Activated T-helper 17 cell treated with anti-CD3 and anti-CD28 coated beads, Interleukin-2, amount 50 U/mL, for 72 hours (primary cell): ENCODE results near the gene LRATD1. TPM values are rescaled to one million over a fixed set of nuclear protein-coding genes. Genes with fewer than 3 reads are reported as not detected.
"Not testable (repeated sequence)": the region's sequence is repeated elsewhere in the genome, so short reads cannot be mapped to it uniquely, and the experiment has no call there.

ENCODE experiments used
- ATAC-seq: fragments of 150-1000 bp; cut with Tn5 transposase; replicated peaks from 2 replicates; pipeline ENCODE4 v1.10.0; 2021; ENCODE audit warnings: mild to moderate bottlenecking, moderate library complexity
- H3K27ac Mint-ChIP-seq: one replicate; pipeline ENCODE4 v1.8.0; 2022; ENCODE audit warnings: mixed read lengths
- H3K27me3 Mint-ChIP-seq: one replicate; pipeline ENCODE4 v1.8.0; 2022; ENCODE audit warnings: mixed read lengths
- H3K36me3 Mint-ChIP-seq: one replicate; pipeline ENCODE4 v1.8.0; 2022; ENCODE audit warnings: low read depth, mild to moderate bottlenecking, mixed read lengths
- H3K4me1 Mint-ChIP-seq: one replicate; pipeline ENCODE4 v1.8.0; 2022; ENCODE audit warnings: mixed read lengths
- H3K4me3 Mint-ChIP-seq: one replicate; pipeline ENCODE4 v1.8.0; 2022; ENCODE audit warnings: mild to moderate bottlenecking, mixed read lengths
- H3K9me3 Mint-ChIP-seq: one replicate; pipeline ENCODE4 v1.8.0; 2022; ENCODE audit warnings: mixed read lengths
- total RNA-seq, 2 donors: library from RNA; stranded (reverse); gene quantifications; one replicate each; pipeline ENCODE4 v1.2.3, GENCODE V29; 2022

Gene LRATD1
- total RNA-seq, 2 donors from 2014 or later = not detected

DNA sequence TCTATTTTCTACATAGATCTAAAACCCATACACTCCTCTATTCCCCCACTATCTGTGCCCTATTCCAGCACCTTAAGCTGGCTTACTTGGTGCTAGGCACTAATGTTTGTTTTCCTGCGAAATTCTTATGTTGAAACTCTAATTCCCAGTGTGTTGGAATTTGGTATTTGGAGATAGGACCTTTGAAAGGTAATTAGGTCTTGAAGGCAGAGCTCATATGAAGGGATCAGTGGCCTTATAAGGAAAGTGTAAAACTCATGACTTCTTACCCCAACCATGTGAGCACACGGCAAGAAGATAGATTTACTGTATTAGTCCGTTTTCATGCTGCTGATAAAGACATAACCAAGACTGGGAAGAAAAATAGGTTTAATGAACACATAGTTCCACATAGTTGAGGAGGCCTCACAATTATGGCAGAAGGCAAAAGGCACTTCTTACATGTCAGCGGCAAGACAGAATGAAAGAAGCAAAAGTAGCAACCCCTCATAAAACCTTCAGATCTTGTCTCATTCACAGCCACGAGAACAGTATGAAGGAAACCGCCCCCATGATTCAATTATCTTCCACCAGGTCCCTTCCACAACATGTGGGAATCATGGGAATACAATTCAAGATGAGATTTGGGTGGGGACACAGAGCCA, 10.5 kb upstream of the LRATD1 start:
- Mint-ChIP-seq H3K4me3 (no peak overlapping the region), H3K36me3 (no peaks in the 10 kb centered on the region), H3K27ac (no peak overlapping the region), H3K4me1 (no peaks in the 10 kb centered on the region), H3K27me3 (peaks cover 4% of the 10 kb centered on the region), H3K9me3 (peaks cover 4% of the 10 kb centered on the region)
- no peak for ATAC-seq

DNA sequence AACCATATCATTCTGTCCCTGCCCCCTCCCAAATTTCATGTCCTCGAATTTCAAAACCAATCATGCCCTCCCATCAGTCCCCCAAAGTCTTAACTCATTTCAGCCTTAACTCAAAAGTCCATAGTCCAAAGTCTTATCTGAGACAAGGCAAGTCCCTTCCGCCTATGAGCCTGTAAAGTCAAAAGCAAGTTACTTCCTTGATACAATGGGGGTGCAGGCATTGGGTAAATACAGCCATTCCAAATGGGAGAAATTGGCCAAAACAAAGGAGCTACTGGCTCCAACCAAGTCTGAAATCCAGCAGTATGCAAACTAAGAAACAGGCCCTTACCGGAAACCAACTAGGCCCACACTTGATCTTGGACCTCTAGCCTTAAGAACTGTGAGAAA, 10.0 kb upstream of the LRATD1 start:
- not testable (repeated sequence) for H3K36me3 Mint-ChIP-seq, ATAC-seq, H3K27ac Mint-ChIP-seq, H3K4me3 Mint-ChIP-seq, H3K27me3 Mint-ChIP-seq, H3K9me3 Mint-ChIP-seq, H3K4me1 Mint-ChIP-seq

DNA sequence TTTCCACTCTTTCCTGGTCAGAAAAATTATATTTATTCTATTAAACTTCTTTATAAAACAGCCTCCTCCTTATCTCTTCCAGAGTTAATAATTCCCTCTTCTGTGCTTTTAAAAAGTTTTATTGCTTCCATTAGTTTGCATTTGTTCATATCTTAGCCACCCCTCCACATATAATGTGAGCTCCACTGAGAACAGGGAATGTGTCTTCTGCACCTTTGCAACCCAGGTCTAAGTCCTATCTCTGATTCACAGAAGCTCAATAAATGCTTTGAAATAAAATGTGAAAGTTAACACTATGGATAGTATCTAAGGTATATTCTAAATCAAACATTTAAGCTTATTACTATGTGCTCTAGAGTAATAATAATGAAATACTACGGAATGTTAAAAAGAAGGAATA, 9.3 kb upstream of the LRATD1 start:
- H3K36me3 Mint-ChIP-seq = no peaks in the 10 kb centered on the region
- no peak overlapping the region for H3K4me3 Mint-ChIP-seq
- ATAC-seq = no peak
- peaks cover 8% of the 10 kb centered on the region for H3K27me3 Mint-ChIP-seq
- no peaks in the 10 kb centered on the region for H3K4me1 Mint-ChIP-seq
- peaks cover 8% of the 10 kb centered on the region for H3K9me3 Mint-ChIP-seq
- no peak overlapping the region for H3K27ac Mint-ChIP-seq

DNA sequence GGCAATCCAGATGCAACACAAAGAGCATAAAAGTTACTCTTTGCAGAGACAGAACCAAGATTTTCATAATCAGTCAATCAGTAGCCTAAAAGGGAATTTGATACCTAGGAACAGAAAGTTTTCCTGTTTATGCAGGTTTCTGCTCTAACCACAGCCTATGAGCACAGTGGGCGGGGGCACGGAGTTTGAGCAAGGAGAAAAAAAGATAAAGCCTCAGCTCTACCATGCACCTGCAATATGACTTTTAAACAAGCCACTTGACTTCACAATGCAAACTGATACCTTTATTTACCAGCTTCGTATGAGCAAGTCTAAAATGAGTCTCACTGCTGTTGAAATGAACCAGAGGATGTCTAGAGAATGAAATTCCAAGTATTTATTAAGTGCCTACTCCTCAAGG, 5.6 kb upstream of the LRATD1 start:
- Mint-ChIP-seq H3K27me3 (peaks cover 13% of the 10 kb centered on the region), H3K36me3 (no peaks in the 10 kb centered on the region)
- no peak for ATAC-seq

DNA sequence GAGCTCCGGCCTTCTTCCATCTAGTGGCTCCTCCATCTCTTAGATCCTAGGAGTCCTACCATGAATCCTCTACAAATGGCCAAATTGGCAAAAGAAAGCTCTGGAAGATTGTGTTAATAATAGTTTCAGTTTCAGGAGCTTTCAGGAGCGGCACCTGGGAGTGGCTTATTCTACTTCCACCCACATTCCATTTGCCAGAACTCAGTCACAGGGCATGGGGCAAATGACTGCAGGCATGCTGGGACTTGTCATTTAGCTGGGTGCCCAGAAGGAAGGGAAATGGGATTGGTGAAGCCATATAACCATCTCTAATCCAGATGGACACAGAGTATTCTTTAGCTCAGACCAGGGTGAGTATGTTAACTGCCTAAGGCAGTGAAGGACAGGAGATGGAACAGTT, 3.6 kb upstream of the LRATD1 start:
- Mint-ChIP-seq H3K27ac (no peak overlapping the region), H3K9me3 (peaks cover 4% of the 10 kb centered on the region), H3K4me3 (no peak overlapping the region), H3K27me3 (peaks cover 21% of the 10 kb centered on the region), H3K4me1 (no peaks in the 10 kb centered on the region), H3K36me3 (no peaks in the 10 kb centered on the region)
- no peak for ATAC-seq

More for the DNA sequence above, 5.6 kb upstream of the LRATD1 start:
- H3K4me3 Mint-ChIP-seq = no peak overlapping the region
- H3K9me3 Mint-ChIP-seq = peaks cover 4% of the 10 kb centered on the region
- no peak overlapping the region for H3K27ac Mint-ChIP-seq
- no peaks in the 10 kb centered on the region for H3K4me1 Mint-ChIP-seq

DNA sequence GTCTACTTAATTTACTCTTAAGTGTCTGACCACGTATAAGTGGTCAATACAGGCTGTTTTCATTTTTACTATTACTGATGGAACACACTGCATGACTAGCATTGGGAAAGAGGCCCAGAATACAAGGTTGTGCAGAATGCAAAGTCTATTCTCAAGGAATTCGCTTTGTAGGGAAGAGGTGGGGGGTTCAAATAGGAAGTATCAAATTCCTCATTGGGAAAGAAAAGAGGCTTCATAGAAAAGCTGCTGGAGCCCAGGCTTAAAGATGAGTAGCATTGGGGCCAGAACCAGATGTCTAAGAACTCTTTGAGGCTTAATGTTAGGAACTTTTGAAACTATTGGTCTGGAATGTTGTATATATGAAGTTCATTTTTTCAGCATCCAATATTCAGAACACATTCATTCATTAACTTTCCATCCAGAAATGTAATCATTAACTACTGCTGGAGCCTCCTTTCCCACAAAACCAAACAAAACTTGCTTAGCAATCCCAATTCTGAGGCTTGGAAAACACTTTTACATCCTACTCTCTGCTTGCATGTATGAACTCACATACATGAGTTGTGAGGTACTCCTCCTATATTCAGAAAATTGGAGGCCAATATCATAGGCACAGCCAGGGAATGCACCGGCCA, 994 bp upstream of the LRATD1 start:
- Mint-ChIP-seq H3K4me3 (no peak overlapping the region), H3K9me3 (peaks cover 4% of the 10 kb centered on the region), H3K36me3 (no peaks in the 10 kb centered on the region), H3K27me3 (peaks cover 25% of the 10 kb centered on the region), H3K4me1 (no peaks in the 10 kb centered on the region), H3K27ac (no peak overlapping the region)
- ATAC-seq = no peak

DNA sequence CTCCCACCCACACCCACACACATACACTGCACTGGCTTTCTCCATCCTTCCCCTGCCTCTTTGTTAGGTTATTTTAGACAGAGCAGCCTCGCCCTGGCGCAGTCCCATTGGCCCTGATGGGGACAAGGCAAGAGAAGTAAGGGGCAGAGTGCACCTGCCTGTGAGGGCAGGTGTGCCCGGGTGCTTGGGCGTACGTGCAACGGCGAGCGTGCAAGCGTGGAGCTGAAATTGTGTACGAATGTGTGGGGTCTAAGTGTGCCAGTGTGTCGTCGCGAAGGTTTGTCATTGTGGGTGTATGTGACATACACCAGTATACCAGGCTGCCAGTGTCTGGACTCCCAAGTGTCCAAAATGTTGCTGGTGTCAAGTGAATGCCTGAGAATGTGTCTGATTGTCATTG, 544 bp downstream of the LRATD1 start:
- Mint-ChIP-seq H3K9me3 (no peaks in the 10 kb centered on the region), H3K36me3 (no peaks in the 10 kb centered on the region), H3K27ac (no peak overlapping the region), H3K27me3 (peaks cover 29% of the 10 kb centered on the region), H3K4me1 (no peaks in the 10 kb centered on the region), H3K4me3 (no peak overlapping the region)
- no peak for ATAC-seq

DNA sequence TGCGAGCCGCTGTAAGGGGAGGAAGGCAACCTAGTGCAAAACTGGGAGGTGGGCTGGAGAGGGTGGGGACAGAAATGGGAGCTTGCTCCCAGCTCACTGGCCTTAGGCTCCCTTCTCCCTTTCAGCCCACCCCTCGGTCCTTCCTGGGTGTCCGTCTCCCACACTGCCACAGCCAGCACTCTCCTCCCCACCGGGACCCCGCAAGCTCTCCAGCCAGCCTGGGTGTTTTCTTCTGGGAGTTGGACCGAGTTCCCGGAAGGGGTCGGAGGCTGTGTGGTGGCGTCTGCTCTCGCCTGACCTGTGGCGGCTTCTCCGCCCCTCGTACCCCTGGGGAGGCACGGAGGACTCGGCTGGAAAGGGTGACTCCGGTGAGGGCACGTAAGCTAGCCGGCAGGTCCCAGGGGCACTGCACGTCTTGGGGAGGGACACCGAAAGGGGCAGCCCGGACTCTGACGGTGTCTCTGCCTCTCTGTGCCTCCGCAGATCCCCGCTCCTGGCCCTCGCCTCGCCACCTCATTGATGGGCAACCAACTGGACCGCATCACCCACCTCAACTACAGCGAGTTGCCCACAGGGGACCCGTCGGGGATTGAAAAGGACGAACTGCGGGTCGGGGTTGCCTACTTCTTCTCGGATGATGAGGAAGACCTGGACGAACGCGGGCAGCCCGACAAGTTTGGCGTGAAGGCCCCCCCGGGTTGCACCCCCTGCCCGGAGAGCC, 1.1 kb downstream of the LRATD1 start:
- Mint-ChIP-seq H3K4me3 (no peak overlapping the region), H3K27ac (no peak overlapping the region), H3K9me3 (no peaks in the 10 kb centered on the region), H3K4me1 (no peaks in the 10 kb centered on the region), H3K36me3 (no peaks in the 10 kb centered on the region), H3K27me3 (peaks cover 29% of the 10 kb centered on the region)
- ATAC-seq = no peak

DNA sequence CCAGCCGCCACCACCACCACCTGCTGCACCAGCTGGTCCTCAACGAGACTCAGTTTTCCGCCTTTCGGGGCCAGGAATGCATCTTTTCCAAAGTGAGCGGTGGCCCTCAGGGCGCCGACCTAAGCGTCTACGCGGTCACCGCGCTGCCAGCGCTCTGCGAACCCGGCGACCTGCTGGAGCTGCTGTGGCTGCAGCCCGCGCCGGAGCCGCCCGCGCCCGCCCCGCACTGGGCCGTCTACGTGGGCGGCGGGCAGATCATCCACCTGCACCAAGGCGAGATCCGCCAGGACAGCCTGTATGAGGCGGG, 1.6 kb downstream of the LRATD1 start:
- no peak for ATAC-seq
- H3K9me3 Mint-ChIP-seq = no peaks in the 10 kb centered on the region
- no peak overlapping the region for H3K27ac Mint-ChIP-seq
- no peaks in the 10 kb centered on the region for H3K4me1 Mint-ChIP-seq
- H3K27me3 Mint-ChIP-seq = peaks cover 29% of the 10 kb centered on the region
- no peak overlapping the region for H3K4me3 Mint-ChIP-seq
- H3K36me3 Mint-ChIP-seq = no peaks in the 10 kb centered on the region

DNA sequence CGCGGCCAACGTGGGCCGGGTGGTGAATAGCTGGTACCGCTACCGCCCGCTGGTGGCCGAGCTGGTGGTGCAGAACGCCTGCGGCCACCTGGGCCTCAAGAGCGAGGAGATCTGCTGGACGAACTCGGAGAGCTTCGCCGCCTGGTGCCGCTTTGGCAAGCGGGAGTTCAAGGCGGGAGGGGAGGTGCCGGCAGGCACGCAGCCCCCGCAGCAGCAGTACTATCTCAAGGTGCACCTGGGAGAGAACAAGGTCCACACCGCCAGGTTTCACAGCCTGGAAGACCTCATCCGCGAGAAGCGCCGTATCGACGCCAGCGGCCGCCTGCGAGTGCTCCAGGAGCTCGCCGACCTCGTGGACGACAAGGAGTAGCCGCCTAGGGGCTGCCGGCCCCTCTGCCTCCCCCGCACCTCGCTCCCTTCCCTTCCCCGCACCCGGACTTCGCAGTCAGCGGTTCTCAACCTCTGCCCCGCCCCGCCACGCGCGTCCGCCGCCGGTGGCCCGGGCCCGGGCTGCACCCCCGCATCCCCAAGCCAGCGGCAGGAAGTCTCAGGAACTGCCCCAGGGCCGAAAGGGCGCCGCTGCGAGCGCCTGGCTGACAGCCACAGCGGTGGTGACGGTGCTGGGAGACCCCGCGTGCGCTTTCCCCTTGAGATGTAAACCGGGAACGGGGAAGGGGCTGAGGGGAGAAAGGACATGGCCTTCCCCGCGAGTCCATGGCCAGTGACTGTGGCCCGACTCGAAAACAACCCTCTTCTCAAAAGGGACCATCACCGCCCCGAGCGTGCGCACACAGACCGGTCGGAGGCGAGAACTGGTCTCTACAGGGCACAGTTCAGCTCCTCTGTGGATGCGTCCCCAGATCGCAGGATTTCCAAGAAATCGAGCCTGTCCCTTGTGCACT, 2.2 kb downstream of the LRATD1 start:
- Mint-ChIP-seq H3K4me3 (no peak overlapping the region), H3K4me1 (no peaks in the 10 kb centered on the region), H3K9me3 (no peaks in the 10 kb centered on the region), H3K27ac (no peak overlapping the region), H3K36me3 (no peaks in the 10 kb centered on the region), H3K27me3 (peaks cover 29% of the 10 kb centered on the region)
- no peak for ATAC-seq

DNA sequence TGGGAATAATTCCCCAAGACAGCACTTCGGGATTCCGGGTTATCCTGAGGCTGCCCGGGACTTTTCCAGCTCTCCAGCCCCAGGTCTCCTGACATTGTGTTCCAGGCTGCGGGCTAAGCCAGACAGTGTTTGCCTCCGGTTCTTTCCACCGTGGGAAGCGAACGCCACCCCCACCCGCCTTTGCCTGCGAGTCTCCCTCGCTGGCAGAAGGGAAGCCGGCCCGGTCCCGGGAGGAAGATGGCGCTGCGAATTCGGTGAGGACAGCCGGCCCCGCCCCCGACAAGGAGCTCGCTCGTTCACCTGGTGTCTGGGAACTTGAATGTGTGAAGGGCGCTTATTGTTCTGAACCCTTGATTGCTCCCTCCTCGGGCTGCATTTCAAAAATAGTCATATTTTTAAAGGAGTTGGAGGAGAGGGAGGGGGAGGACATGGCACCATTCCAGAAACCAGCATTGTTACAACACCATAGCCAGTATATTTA, 2.9 kb downstream of the LRATD1 start:
- ATAC-seq = no peak
- H3K4me1 Mint-ChIP-seq = no peaks in the 10 kb centered on the region
- H3K36me3 Mint-ChIP-seq = no peaks in the 10 kb centered on the region
- H3K27ac Mint-ChIP-seq = no peak overlapping the region
- H3K27me3 Mint-ChIP-seq = peaks cover 26% of the 10 kb centered on the region
- H3K4me3 Mint-ChIP-seq = no peak overlapping the region
- H3K9me3 Mint-ChIP-seq = no peaks in the 10 kb centered on the region

DNA sequence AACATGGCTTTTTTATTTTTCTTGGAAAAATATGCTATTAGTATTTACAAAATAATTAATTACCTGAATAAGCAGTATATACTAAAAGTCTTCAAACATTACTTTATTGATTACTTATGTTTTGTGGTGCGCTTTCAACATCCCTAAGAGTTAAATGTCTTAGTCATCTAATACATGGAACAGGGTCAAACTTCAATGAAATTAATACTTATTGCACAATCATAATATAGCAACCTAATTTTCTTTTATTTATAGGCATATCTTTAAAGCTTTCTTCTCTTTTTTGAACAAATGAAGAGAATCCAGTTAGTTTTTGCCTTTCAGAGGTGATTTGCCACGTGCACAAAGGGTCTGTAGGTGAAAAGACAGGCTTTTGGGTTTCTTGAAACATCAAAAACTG, 6.0 kb downstream of the LRATD1 start:
- peaks cover 27% of the 10 kb centered on the region for H3K27me3 Mint-ChIP-seq
- H3K27ac Mint-ChIP-seq = no peak overlapping the region
- H3K36me3 Mint-ChIP-seq = no peaks in the 10 kb centered on the region
- H3K4me1 Mint-ChIP-seq = no peaks in the 10 kb centered on the region
- no peak for ATAC-seq
- peaks cover 13% of the 10 kb centered on the region for H3K9me3 Mint-ChIP-seq
- no peak overlapping the region for H3K4me3 Mint-ChIP-seq

DNA sequence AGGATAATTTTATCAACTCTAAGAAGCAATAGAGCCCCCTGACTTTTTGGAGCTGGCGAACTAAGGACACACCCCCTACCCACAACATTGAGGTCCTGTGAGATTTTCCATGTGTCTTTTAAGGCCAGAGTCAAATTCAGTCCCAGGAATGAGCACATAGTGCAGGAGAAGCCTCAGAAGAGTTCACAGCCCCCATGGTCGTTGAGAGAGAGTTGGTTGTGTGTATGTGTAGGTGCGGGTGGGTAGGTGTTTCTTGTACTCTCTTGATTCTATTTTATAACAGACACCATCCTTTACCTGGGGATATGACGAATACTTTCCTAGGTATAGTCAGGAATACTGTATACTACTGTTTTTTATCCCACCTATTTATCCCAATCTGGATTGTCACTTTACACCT, 8.6 kb downstream of the LRATD1 start:
- Mint-ChIP-seq H3K9me3 (peaks cover 13% of the 10 kb centered on the region), H3K27me3 (peaks cover 28% of the 10 kb centered on the region), H3K36me3 (no peaks in the 10 kb centered on the region), H3K4me1 (no peaks in the 10 kb centered on the region), H3K4me3 (no peak overlapping the region), H3K27ac (no peak overlapping the region)
- no peak for ATAC-seq

DNA sequence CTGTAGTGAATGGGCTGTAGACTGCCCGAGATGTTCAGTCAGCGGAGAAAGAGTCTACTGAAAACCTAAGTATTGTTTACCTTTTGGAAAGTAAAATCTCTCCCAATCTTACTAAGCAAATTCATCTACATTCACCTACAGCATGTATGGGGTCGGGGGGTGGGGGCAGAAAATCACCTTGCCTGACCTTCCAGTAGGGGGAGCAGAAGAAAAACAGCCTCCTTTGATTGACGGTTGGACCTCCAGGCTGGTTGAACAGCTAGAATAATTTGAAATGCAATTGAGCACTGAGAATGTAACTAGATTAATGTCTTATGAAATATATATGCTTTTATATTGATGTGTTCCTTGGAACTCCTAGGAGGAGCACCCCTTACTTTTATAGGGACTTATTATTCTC, 10.0 kb downstream of the LRATD1 start:
- Mint-ChIP-seq H3K4me3 (no peak overlapping the region), H3K4me1 (no peaks in the 10 kb centered on the region), H3K27ac (no peak overlapping the region), H3K27me3 (peaks cover 17% of the 10 kb centered on the region), H3K36me3 (no peaks in the 10 kb centered on the region), H3K9me3 (peaks cover 13% of the 10 kb centered on the region)
- no peak for ATAC-seq
